Naive thymus-derived CD8-positive, alpha-beta T cell (primary cell): ENCODE results near the gene DICER1. TPM values are rescaled to one million over a fixed set of nuclear protein-coding genes. Genes with fewer than 3 reads are reported as not detected.

Experiments
- microRNA-seq: library from miRNA; unstranded; fragments of <30 nt; microRNA quantifications from one replicate; pipeline ENCODE4 v1.2.0, GENCODE V29; 2022; ENCODE audit warnings: borderline microRNAs expressed
- polyA plus RNA-seq, 3 donors: library from polyadenylated mRNA; unstranded; fragments of 300-500 nt; fragmentation: Illumina TruSeq; gene quantifications; one replicate each; pipeline ENCODE4 v1.2.3, GENCODE V29; 2021
- total RNA-seq, 8 experiments: library from RNA in 2 of 8; stranded (reverse) in 2 of 8; gene quantifications; one replicate each; pipeline ENCODE4 v1.2.3 and lab custom pipeline; 2021 to 2026

The DICER1 gene
- total and polyA plus RNA-seq, 5 experiments from 2014 or later, result 9.4 to 68.2 (median 10.1) TPM

Small RNA genes within 50 kb of the gene (microRNA-seq; reads per million reads assigned to microRNA genes)
- gene MIR3173, result 2.4 reads per million

Other genes starting within 250 kb of the DICER1 start
- 1 to 10 TPM; 2.0 to 2.2 TPM for gene CLMN, start 162.4 kb upstream of the DICER1 start, total RNA-seq
- gene CLMN, start 162.4 kb upstream of the DICER1 start, polyA plus RNA-seq, result under 1 TPM; 0.07 to 0.32 (median 0.18) TPM